MM.1S (cell line): ENCODE data around the gene BCAT1.

Experiments
- DNase-seq: peaks from one replicate; pipeline ENCODE4 v3.0.0-alpha.2; 2015
- H2AFZ ChIP-seq: fragments of 300-600 bp; sonication (generic); 2 replicates; pipeline ENCODE4 v1.6.0; 2016; ENCODE audit warnings: antibody characterized with exemption, low read length
- H3F3A ChIP-seq: fragments of 300-600 bp; sonication (generic); 2 replicates; pipeline ENCODE4 v1.6.1; 2016; ENCODE audit warnings: mild to moderate bottlenecking, antibody characterized with exemption, low read length, moderate library complexity, mixed read lengths; ENCODE audit not compliant: insufficient read depth
- H3K27ac ChIP-seq: fragments of 300-600 bp; sonication (generic); 2 replicates; pipeline ENCODE4 v1.5.1; 2016; ENCODE audit warnings: mild to moderate bottlenecking, low read length
- H3K27me3 ChIP-seq: fragments of 300-600 bp; sonication (generic); replicated peaks from 2 replicates; pipeline ENCODE4 v1.6.0; 2016; ENCODE audit warnings: low read length; ENCODE audit not compliant: insufficient read depth
- H3K36me3 ChIP-seq: fragments of 300-600 bp; sonication (generic); replicated peaks from 2 replicates; pipeline ENCODE4 v1.6.1; 2016; ENCODE audit warnings: mild to moderate bottlenecking, low read length, mixed read lengths; ENCODE audit not compliant: insufficient read depth
- H3K4me1 ChIP-seq: fragments of 300-600 bp; sonication (generic); 2 replicates; pipeline ENCODE4 v1.6.1; 2016; ENCODE audit warnings: low read length, mixed read lengths
- H3K4me2 ChIP-seq: fragments of 300-600 bp; sonication (generic); 2 replicates; pipeline ENCODE4 v1.6.0; 2016; ENCODE audit warnings: low read depth, low read length
- H3K4me3 ChIP-seq: fragments of 300-600 bp; sonication (generic); 2 replicates; pipeline ENCODE4 v1.5.1; 2016; ENCODE audit warnings: low read length, mixed read lengths
- H3K79me2 ChIP-seq: fragments of 300-600 bp; sonication (generic); 2 replicates; pipeline ENCODE4 v1.6.1; 2016; ENCODE audit warnings: mixed run types, low read length, mixed read lengths
- H3K9ac ChIP-seq: fragments of 300-600 bp; sonication (generic); 2 replicates; pipeline ENCODE4 v1.6.1; 2016; ENCODE audit warnings: low read length, mixed read lengths
- H3K9me2 ChIP-seq: fragments of 300-600 bp; sonication (generic); replicated peaks from 2 replicates; pipeline ENCODE4 v1.6.1; 2016; ENCODE audit warnings: mild to moderate bottlenecking, low read length, mixed read lengths; ENCODE audit not compliant: insufficient read depth
- H3K9me3 ChIP-seq: fragments of 300-600 bp; sonication (generic); replicated peaks from 2 replicates; pipeline ENCODE4 v1.6.1; 2016; ENCODE audit warnings: mild to moderate bottlenecking, low read length, mixed read lengths; ENCODE audit not compliant: insufficient read depth
- H4K20me1 ChIP-seq: fragments of 300-600 bp; sonication (generic); 2 replicates; pipeline ENCODE4 v1.6.1; 2016; ENCODE audit warnings: mild to moderate bottlenecking, low read length, moderate library complexity, mixed read lengths; ENCODE audit not compliant: insufficient read depth
- EZH2 ChIP-seq: fragments of 300-600 bp; sonication (generic); optimal IDR thresholded peaks from 2 replicates; pipeline ENCODE3; 2017; ENCODE audit warnings: low read depth, mild to moderate bottlenecking, antibody characterized with exemption, low read length, mixed read lengths
- EZH2phosphoT487 ChIP-seq: fragments of 300-600 bp; sonication (generic); IDR thresholded peaks from 2 replicates; pipeline ENCODE4 v1.6.1; 2018; ENCODE audit warnings: antibody characterized with exemption, low read length
- TF ChIP-seq, protein P1 (sequence below): fragments of 300-600 bp; sonication (generic); IDR thresholded peaks from 2 replicates; pipeline ENCODE4 v1.5.1; 2016; ENCODE audit warnings: antibody characterized with exemption, low read length, mixed read lengths

Gene BCAT1

DNA sequence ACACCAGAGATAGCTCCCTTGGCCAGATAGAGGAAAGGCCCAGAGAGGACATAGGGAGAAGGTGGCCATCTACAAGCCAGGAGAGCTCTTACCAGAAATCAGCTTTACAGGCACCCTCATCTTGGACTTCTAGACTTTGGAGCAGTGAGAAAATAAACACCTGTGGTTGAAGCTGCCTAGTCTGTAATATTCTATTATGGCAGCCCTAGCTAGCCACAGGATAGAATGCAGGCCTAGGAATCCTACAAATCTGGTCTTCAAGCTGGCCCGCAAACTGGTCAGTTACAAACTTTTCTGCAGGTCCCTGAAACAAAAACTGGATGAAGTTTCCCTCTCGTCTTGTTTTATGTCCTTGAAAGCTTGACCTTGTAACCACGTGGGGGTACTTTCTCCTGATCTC is 92.4 kb downstream of the BCAT1 start:
- no peaks in the 10 kb centered on the region for H3K36me3 ChIP-seq
- H3K79me2 ChIP-seq, result no peaks in the 10 kb centered on the region
- peaks cover 12% of the 10 kb centered on the region for H3K4me1 ChIP-seq
- no peaks in the 10 kb centered on the region for H3K27me3 ChIP-seq
- no peak overlapping the region for H3K27ac ChIP-seq
- H3K9me3 ChIP-seq, result no peaks in the 10 kb centered on the region
- H3F3A ChIP-seq, result no peaks in the 10 kb centered on the region
- H3K4me2 ChIP-seq, result no peak overlapping the region
- no peaks in the 10 kb centered on the region for H4K20me1 ChIP-seq
- DNase-seq, result no peak
- no peak overlapping the region for H3K9ac ChIP-seq
- H2AFZ ChIP-seq, result no peak overlapping the region
- H3K4me3 ChIP-seq, result no peak overlapping the region
- no peaks in the 10 kb centered on the region for H3K9me2 ChIP-seq
- no peak for TF ChIP-seq EZH2phosphoT487

DNA sequence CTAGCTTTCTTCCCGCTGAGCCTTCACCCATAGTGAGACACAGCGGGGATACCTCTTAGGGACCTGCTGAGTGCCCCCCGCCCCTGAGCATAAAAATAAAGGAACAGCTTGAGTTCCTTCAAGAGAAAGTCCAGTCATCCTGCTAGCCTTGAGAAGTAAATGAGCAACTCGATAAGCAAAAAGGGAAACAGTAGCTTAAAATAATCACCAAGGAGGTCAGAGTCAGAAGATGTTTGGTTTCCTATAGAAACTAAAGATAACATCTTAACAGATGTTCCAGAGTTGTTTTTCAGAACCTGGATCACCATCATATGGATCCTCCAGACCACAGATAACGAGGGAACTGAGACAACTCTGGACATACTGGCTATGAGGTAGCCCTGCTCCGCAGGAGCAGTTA is 94.0 kb downstream of the BCAT1 start:
- no peak overlapping the region for H3K4me3 ChIP-seq
- H4K20me1 ChIP-seq, result no peaks in the 10 kb centered on the region
- H3K9me3 ChIP-seq, result no peaks in the 10 kb centered on the region
- no peak overlapping the region for H2AFZ ChIP-seq
- TF ChIP-seq EZH2phosphoT487 (no peak), EZH2 (no peak)
- TF ChIP-seq, protein P1, sequence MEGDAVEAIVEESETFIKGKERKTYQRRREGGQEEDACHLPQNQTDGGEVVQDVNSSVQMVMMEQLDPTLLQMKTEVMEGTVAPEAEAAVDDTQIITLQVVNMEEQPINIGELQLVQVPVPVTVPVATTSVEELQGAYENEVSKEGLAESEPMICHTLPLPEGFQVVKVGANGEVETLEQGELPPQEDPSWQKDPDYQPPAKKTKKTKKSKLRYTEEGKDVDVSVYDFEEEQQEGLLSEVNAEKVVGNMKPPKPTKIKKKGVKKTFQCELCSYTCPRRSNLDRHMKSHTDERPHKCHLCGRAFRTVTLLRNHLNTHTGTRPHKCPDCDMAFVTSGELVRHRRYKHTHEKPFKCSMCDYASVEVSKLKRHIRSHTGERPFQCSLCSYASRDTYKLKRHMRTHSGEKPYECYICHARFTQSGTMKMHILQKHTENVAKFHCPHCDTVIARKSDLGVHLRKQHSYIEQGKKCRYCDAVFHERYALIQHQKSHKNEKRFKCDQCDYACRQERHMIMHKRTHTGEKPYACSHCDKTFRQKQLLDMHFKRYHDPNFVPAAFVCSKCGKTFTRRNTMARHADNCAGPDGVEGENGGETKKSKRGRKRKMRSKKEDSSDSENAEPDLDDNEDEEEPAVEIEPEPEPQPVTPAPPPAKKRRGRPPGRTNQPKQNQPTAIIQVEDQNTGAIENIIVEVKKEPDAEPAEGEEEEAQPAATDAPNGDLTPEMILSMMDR, result no peak
- H3K27ac ChIP-seq, result no peak overlapping the region
- no peaks in the 10 kb centered on the region for H3F3A ChIP-seq
- peaks cover 12% of the 10 kb centered on the region for H3K4me1 ChIP-seq
- H3K9me2 ChIP-seq, result no peaks in the 10 kb centered on the region
- no peaks in the 10 kb centered on the region for H3K36me3 ChIP-seq
- no peaks in the 10 kb centered on the region for H3K27me3 ChIP-seq
- H3K79me2 ChIP-seq, result no peaks in the 10 kb centered on the region
- no peak overlapping the region for H3K4me2 ChIP-seq
- H3K9ac ChIP-seq, result no peak overlapping the region
- no peak for DNase-seq

DNA sequence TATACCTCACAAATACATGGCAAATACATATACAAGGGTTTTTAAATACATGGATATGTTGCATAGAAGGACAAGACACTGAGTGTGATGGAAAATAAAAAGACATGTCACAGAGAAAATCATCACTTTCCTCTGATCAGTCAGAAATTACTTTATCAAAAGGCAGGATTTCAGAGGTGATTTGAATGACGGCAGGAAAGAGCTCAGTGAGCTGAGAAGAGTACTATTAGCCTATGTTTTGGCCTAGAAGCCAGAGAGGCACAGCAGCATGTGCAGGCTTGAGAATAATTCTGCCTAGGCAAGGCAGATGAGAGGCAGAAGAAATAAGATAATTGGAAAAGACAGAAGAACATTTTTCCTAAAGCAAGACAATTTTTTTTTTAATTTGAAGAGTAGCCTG is 94.9 kb downstream of the BCAT1 start:
- Histone ChIP-seq H3K27me3 (no peaks in the 10 kb centered on the region), H2AFZ (no peak overlapping the region), H4K20me1 (no peaks in the 10 kb centered on the region), H3K9ac (no peak overlapping the region), H3K4me2 (no peak overlapping the region), H3K9me3 (no peaks in the 10 kb centered on the region), H3K9me2 (no peaks in the 10 kb centered on the region), H3K79me2 (no peaks in the 10 kb centered on the region), H3K27ac (no peak overlapping the region), H3K4me3 (no peak overlapping the region), H3K4me1 (peaks cover 12% of the 10 kb centered on the region), H3F3A (no peaks in the 10 kb centered on the region), H3K36me3 (no peaks in the 10 kb centered on the region)
- TF ChIP-seq, protein P1, result no peak
- TF ChIP-seq EZH2, result no peak
- TF ChIP-seq EZH2phosphoT487, result no peak
- DNase-seq, result no peak

DNA sequence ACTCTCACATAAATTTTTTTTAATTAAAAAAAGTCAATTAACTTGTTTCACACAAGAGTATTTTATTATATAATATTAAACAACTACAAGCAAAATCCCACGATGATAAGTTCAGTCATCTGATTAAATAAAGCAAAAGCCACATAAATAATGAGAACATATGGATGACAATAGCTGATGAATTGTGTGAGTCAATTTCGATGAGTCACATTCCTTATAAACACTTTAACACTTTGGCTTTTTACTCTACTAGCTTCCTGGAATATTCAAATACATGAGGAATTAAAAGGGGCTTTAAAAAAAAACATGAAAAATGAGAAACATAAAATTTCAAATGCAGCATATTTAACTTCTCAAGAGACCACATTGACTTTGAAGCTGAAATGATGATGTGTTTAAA is 95.3 kb downstream of the BCAT1 start:
- no peak for DNase-seq
- Histone ChIP-seq H2AFZ (no peak overlapping the region), H3K4me1 (peaks cover 12% of the 10 kb centered on the region), H3K36me3 (no peaks in the 10 kb centered on the region), H3K4me2 (no peak overlapping the region), H3F3A (no peaks in the 10 kb centered on the region), H3K9me2 (no peaks in the 10 kb centered on the region), H3K9me3 (no peaks in the 10 kb centered on the region), H4K20me1 (no peaks in the 10 kb centered on the region), H3K79me2 (no peaks in the 10 kb centered on the region), H3K27ac (no peak overlapping the region), H3K27me3 (no peaks in the 10 kb centered on the region), H3K9ac (no peak overlapping the region), H3K4me3 (no peak overlapping the region)
- TF ChIP-seq, protein P1, result no peak
- TF ChIP-seq EZH2, result no peak
- TF ChIP-seq EZH2phosphoT487, result no peak
